ENCODE measurements around the gene RANBP9.

RANBP9 gene

GRCh38 chr6:13710552-13711323, 897 bp downstream of the RANBP9 start:
- peak; percentile 29 for DNase-seq (ENCODE audit: low read depth)

- peak; percentile 74 for DNase-seq (ENCODE audit: low read depth)
These were observed 1.7 kb downstream of the RANBP9 start for GRCh38 chr6:13709689-13710551.

GRCh38 chr6:13708736-13709135, 2.9 kb downstream of the RANBP9 start:
- DNase-seq (ENCODE audit: low read depth): peak; percentile 42

GRCh38 chr6:13703496-13703895, 8.1 kb downstream of the RANBP9 start:
- DNase-seq (ENCODE audit: low read depth): no peak

- DNase-seq (ENCODE audit: low read depth): no peak
These were observed 8.8 kb downstream of the RANBP9 start for GRCh38 chr6:13702809-13703302.

GRCh38 chr6:13700232-13700631, 11.4 kb downstream of the RANBP9 start:
- DNase-seq (ENCODE audit: low read depth): no peak

- DNase-seq (ENCODE audit: low read depth): no peak
These were observed 12.9 kb downstream of the RANBP9 start for GRCh38 chr6:13698715-13699114.

GRCh38 chr6:13697857-13698256, 13.8 kb downstream of the RANBP9 start:
- no peak for DNase-seq (ENCODE audit: low read depth)

- peak; percentile 77 for DNase-seq (ENCODE audit: low read depth)
These were observed 15.4 kb downstream of the RANBP9 start for GRCh38 chr6:13696226-13696625.

GRCh38 chr6:13695252-13695651, 16.4 kb downstream of the RANBP9 start:
- DNase-seq (ENCODE audit: low read depth): no peak

- no peak for DNase-seq (ENCODE audit: low read depth)
These were observed 17.1 kb downstream of the RANBP9 start for GRCh38 chr6:13694562-13694961.

GRCh38 chr6:13689511-13690256, 22.0 kb downstream of the RANBP9 start:
- DNase-seq (ENCODE audit: low read depth): no peak

GRCh38 chr6:13688692-13689196, 22.9 kb downstream of the RANBP9 start:
- DNase-seq (ENCODE audit: low read depth): no peak

- DNase-seq (ENCODE audit: low read depth): no peak
These were observed 23.7 kb downstream of the RANBP9 start for GRCh38 chr6:13687917-13688351.

GRCh38 chr6:13684855-13685254, 26.8 kb downstream of the RANBP9 start:
- DNase-seq (ENCODE audit: low read depth): no peak

- no peak for DNase-seq (ENCODE audit: low read depth)
These were observed 28.6 kb downstream of the RANBP9 start for GRCh38 chr6:13683038-13683437.

GRCh38 chr6:13682346-13682745, 29.3 kb downstream of the RANBP9 start:
- no peak for DNase-seq (ENCODE audit: low read depth)

GRCh38 chr6:13681305-13682061, 30.2 kb downstream of the RANBP9 start:
- DNase-seq (ENCODE audit: low read depth): no peak

GRCh38 chr6:13680448-13680968, 31.1 kb downstream of the RANBP9 start:
- no peak for DNase-seq (ENCODE audit: low read depth)

- no peak for DNase-seq (ENCODE audit: low read depth)
These were observed 31.6 kb downstream of the RANBP9 start for GRCh38 chr6:13679996-13680395.

Measured in iris pigment epithelial cell (primary cell).